ENCODE results near the gene B3GNT2. TPM values are rescaled to one million over a fixed set of nuclear protein-coding genes. Genes with fewer than 3 reads are reported as not detected.

The B3GNT2 gene
- total RNA-seq, 2 experiments from 2014 or later: 28.6 to 31.7 TPM

GRCh38 chr2:62163106-62163831 is 32.6 kb upstream of the B3GNT2 start:
- DNase-seq: no peak
- Mint-ChIP-seq H3K9me3 (ENCODE audit: low read depth) (no peaks in the 10 kb centered on the region), H3K4me1 (no peaks in the 10 kb centered on the region), H3K27ac (no peak overlapping the region), H3K4me3 (no peak overlapping the region), H3K36me3 (ENCODE audit: low read depth) (no peaks in the 10 kb centered on the region), H3K27me3 (no peaks in the 10 kb centered on the region)
- intact Hi-C loops (cut with DNase I, micrococcal nuclease): no loop called here
- ATAC-seq: no peak
- CTCF ChIA-PET: interaction anchor here (0.7 to 1.5 kb wide), 3 partner anchors 15 to 802 kb away, joined by 3 to 8 read pairs (median 3); no protein-coding TSS in a partner anchor
- POLR2A ChIA-PET: no interaction called here

GRCh38 chr2:62163834-62164233 is 32.1 kb upstream of the B3GNT2 start:
- Mint-ChIP-seq H3K4me1 (no peaks in the 10 kb centered on the region), H3K4me3 (no peak overlapping the region), H3K27ac (no peak overlapping the region), H3K9me3 (ENCODE audit: low read depth) (no peaks in the 10 kb centered on the region), H3K36me3 (ENCODE audit: low read depth) (no peaks in the 10 kb centered on the region), H3K27me3 (no peaks in the 10 kb centered on the region)
- no peak for DNase-seq
- POLR2A ChIA-PET: no interaction called here
- no peak for ATAC-seq
- intact Hi-C loops (cut with DNase I, micrococcal nuclease): no loop called here
- CTCF ChIA-PET: interaction anchor here (0.8 to 1.5 kb wide), 2 partner anchors 15 to 802 kb away, joined by 3 to 8 read pairs; no protein-coding TSS in a partner anchor

GRCh38 chr2:62175728-62176127 is 20.2 kb upstream of the B3GNT2 start:
- POLR2A ChIA-PET: no interaction called here
- no peaks in the 10 kb centered on the region for H3K36me3 Mint-ChIP-seq (ENCODE audit: low read depth)
- ATAC-seq (no peak), DNase-seq (no peak)
- CTCF ChIA-PET: interaction anchor here (0.6 kb wide), 1 partner anchor 141 kb away, joined by 5 read pairs; no protein-coding TSS in a partner anchor
- H3K4me1 Mint-ChIP-seq: no peaks in the 10 kb centered on the region
- no peak overlapping the region for H3K4me3 Mint-ChIP-seq
- no peak overlapping the region for H3K27ac Mint-ChIP-seq
- no peaks in the 10 kb centered on the region for H3K9me3 Mint-ChIP-seq (ENCODE audit: low read depth)
- H3K27me3 Mint-ChIP-seq: no peaks in the 10 kb centered on the region
- intact Hi-C loops (cut with DNase I, micrococcal nuclease): no loop called here

GRCh38 chr2:62176801-62177200 is 19.1 kb upstream of the B3GNT2 start:
- Mint-ChIP-seq H3K4me3 (no peak overlapping the region), H3K36me3 (ENCODE audit: low read depth) (no peaks in the 10 kb centered on the region), H3K27me3 (no peaks in the 10 kb centered on the region), H3K4me1 (peaks cover 2% of the 10 kb centered on the region), H3K9me3 (ENCODE audit: low read depth) (no peaks in the 10 kb centered on the region), H3K27ac (no peak overlapping the region)
- no peak for DNase-seq
- intact Hi-C loops (cut with DNase I, micrococcal nuclease): no loop called here
- ChIA-PET POLR2A (no interaction called here), CTCF (interaction anchor here (0.6 kb wide), 1 partner anchor 70 kb away, joined by 3 read pairs; no protein-coding TSS in a partner anchor)
- no peak for ATAC-seq

- no peak for DNase-seq
- intact Hi-C loops (cut with DNase I, micrococcal nuclease): no loop called here
- no peaks in the 10 kb centered on the region for H3K27me3 Mint-ChIP-seq
- no peaks in the 10 kb centered on the region for H3K36me3 Mint-ChIP-seq (ENCODE audit: low read depth)
- no peak overlapping the region for H3K4me3 Mint-ChIP-seq
- no peaks in the 10 kb centered on the region for H3K9me3 Mint-ChIP-seq (ENCODE audit: low read depth)
- ChIA-PET CTCF (interaction anchor here (0.6 to 2.6 kb wide), 3 partner anchors 15 to 259 kb away, joined by 3 to 8 read pairs (median 3); no protein-coding TSS in a partner anchor), POLR2A (no interaction called here)
- peaks cover 2% of the 10 kb centered on the region for H3K4me1 Mint-ChIP-seq
- no peak for ATAC-seq
- H3K27ac Mint-ChIP-seq: no peak overlapping the region
Observed at GRCh38 chr2:62177392-62178049, 18.4 kb upstream of the B3GNT2 start.

- no peak overlapping the region for H3K27ac Mint-ChIP-seq
- intact Hi-C loops (cut with DNase I, micrococcal nuclease): no loop called here
- POLR2A ChIA-PET: no interaction called here
- H3K4me3 Mint-ChIP-seq: no peak overlapping the region
- peaks cover 2% of the 10 kb centered on the region for H3K4me1 Mint-ChIP-seq
- no peaks in the 10 kb centered on the region for H3K27me3 Mint-ChIP-seq
- H3K9me3 Mint-ChIP-seq (ENCODE audit: low read depth): no peaks in the 10 kb centered on the region
- CTCF ChIA-PET: interaction anchor here (0.5 to 2.6 kb wide), 4 partner anchors 16 to 260 kb away, joined by 3 to 8 read pairs (median 4); no protein-coding TSS in a partner anchor
- ATAC-seq (no peak), DNase-seq (no peak)
- H3K36me3 Mint-ChIP-seq (ENCODE audit: low read depth): no peaks in the 10 kb centered on the region
Observed at GRCh38 chr2:62178741-62179271, 17.1 kb upstream of the B3GNT2 start.

GRCh38 chr2:62180975-62181374 is 14.9 kb upstream of the B3GNT2 start:
- DNase-seq: no peak
- CTCF ChIA-PET: interaction anchor here (0.6 kb wide), 1 partner anchor 1374 kb away, joined by 3 read pairs; no protein-coding TSS in a partner anchor

GRCh38 chr2:62181843-62182242 is 14.1 kb upstream of the B3GNT2 start:
- DNase-seq (no peak), ATAC-seq (no peak)
- intact Hi-C loops (cut with DNase I, micrococcal nuclease): no loop called here
- Mint-ChIP-seq H3K36me3 (ENCODE audit: low read depth) (no peaks in the 10 kb centered on the region), H3K4me3 (no peak overlapping the region), H3K9me3 (ENCODE audit: low read depth) (no peaks in the 10 kb centered on the region), H3K27me3 (no peaks in the 10 kb centered on the region), H3K27ac (no peak overlapping the region), H3K4me1 (peaks cover 2% of the 10 kb centered on the region)
- POLR2A ChIA-PET: no interaction called here
- CTCF ChIA-PET: no interaction called here

More at GRCh38 chr2:62180975-62181374, 14.9 kb upstream of the B3GNT2 start:
- H3K9me3 Mint-ChIP-seq (ENCODE audit: low read depth): no peaks in the 10 kb centered on the region
- H3K4me1 Mint-ChIP-seq: peaks cover 2% of the 10 kb centered on the region
- H3K27ac Mint-ChIP-seq: no peak overlapping the region
- no peak overlapping the region for H3K4me3 Mint-ChIP-seq
- POLR2A ChIA-PET: no interaction called here
- intact Hi-C loops (cut with DNase I, micrococcal nuclease): no loop called here
- H3K27me3 Mint-ChIP-seq: no peaks in the 10 kb centered on the region
- no peak for ATAC-seq
- H3K36me3 Mint-ChIP-seq (ENCODE audit: low read depth): no peaks in the 10 kb centered on the region

- DNase-seq (no peak), ATAC-seq (no peak)
- Mint-ChIP-seq H3K27me3 (no peaks in the 10 kb centered on the region), H3K27ac (no peak overlapping the region), H3K4me3 (no peak overlapping the region), H3K4me1 (peaks cover 2% of the 10 kb centered on the region), H3K9me3 (ENCODE audit: low read depth) (no peaks in the 10 kb centered on the region), H3K36me3 (ENCODE audit: low read depth) (no peaks in the 10 kb centered on the region)
- intact Hi-C loops (cut with DNase I, micrococcal nuclease): no loop called here
- ChIA-PET POLR2A (no interaction called here), CTCF (interaction anchor here (1.2 kb wide), 1 partner anchor 150 kb away, joined by 3 read pairs; no protein-coding TSS in a partner anchor)
Observed at GRCh38 chr2:62184512-62185230, 11.2 kb upstream of the B3GNT2 start.

GRCh38 chr2:62185475-62186155 is 10.3 kb upstream of the B3GNT2 start:
- no peaks in the 10 kb centered on the region for H3K36me3 Mint-ChIP-seq (ENCODE audit: low read depth)
- no peak for ATAC-seq
- no peak for DNase-seq
- POLR2A ChIA-PET: no interaction called here
- H3K4me3 Mint-ChIP-seq: no peak overlapping the region
- H3K27ac Mint-ChIP-seq: no peak overlapping the region
- intact Hi-C loops (cut with DNase I, micrococcal nuclease): no loop called here
- no peaks in the 10 kb centered on the region for H3K9me3 Mint-ChIP-seq (ENCODE audit: low read depth)
- peaks cover 2% of the 10 kb centered on the region for H3K4me1 Mint-ChIP-seq
- no peaks in the 10 kb centered on the region for H3K27me3 Mint-ChIP-seq
- CTCF ChIA-PET: interaction anchor here (1.2 to 1.3 kb wide), 2 partner anchors 12 to 149 kb away, joined by 3 read pairs; no protein-coding TSS in a partner anchor
